Measurements from ENCODE around the gene NRXN3.
"Not testable (repeated sequence)": the region's sequence is repeated elsewhere in the genome, so short reads cannot be mapped to it uniquely, and the experiment has no call there.

Gene NRXN3

DNA sequence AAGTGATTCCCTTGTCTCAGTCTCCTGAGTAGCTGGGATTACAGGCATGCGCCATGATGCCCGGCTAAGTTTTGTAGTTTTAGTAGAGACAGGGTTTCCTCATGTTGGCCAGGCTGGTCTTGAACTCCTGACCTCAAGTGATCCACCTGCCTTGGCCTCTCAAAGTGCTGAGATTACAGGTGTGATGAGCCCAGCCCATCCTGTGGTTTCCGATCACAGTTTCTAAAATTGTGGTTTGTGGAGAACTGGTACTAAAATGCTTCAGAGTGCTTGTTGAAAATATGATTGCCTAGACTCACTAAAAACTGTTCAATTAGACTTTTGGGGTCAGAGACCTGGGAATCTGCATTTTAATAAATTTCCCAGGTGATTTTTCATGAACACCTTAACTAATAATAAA, 267.3 kb downstream of the NRXN3 start:
- H3K27me3 Mint-ChIP-seq, H3K9me3 Mint-ChIP-seq, H3K4me3 Mint-ChIP-seq, H3K36me3 Mint-ChIP-seq, H3K4me1 Mint-ChIP-seq, H3K27ac Mint-ChIP-seq: not testable (repeated sequence)

GRCh38 chr14:78440356-78440894, 270.3 kb downstream of the NRXN3 start:
- Mint-ChIP-seq H3K36me3 (no peaks in the 10 kb centered on the region), H3K4me3 (no peak overlapping the region), H3K27ac (no peak overlapping the region), H3K4me1 (no peaks in the 10 kb centered on the region), H3K9me3 (peaks cover 6% of the 10 kb centered on the region), H3K27me3 (no peaks in the 10 kb centered on the region)

GRCh38 chr14:78443834-78444233, 273.7 kb downstream of the NRXN3 start:
- Mint-ChIP-seq H3K36me3 (no peaks in the 10 kb centered on the region), H3K27me3 (peaks cover 1% of the 10 kb centered on the region), H3K4me1 (no peaks in the 10 kb centered on the region), H3K9me3 (peaks cover 5% of the 10 kb centered on the region), H3K27ac (no peak overlapping the region), H3K4me3 (no peak overlapping the region)

DNA sequence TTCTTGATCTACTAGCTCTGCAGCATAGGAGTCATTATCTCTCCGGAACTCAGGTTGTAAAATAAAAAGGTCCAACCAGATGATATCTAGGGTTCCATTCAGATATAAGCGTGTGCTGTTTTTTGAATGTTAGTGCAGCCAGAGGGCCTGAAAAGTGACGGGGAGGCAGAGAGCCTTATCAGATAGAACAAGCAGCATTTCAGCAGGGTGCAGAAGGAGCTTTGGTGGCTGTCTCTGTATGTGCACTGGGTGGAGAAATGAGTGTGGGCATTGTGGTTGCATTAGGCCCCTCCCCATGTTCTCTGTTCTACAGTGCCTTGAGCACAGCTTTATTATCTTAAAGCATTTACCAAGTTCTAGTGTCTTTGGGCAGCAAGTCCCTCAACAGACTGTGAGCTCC, 275.1 kb downstream of the NRXN3 start:
- peaks cover 1% of the 10 kb centered on the region for H3K27me3 Mint-ChIP-seq
- H3K9me3 Mint-ChIP-seq = peaks cover 4% of the 10 kb centered on the region
- H3K27ac Mint-ChIP-seq = no peak overlapping the region
- no peaks in the 10 kb centered on the region for H3K4me1 Mint-ChIP-seq
- H3K4me3 Mint-ChIP-seq = no peak overlapping the region
- no peaks in the 10 kb centered on the region for H3K36me3 Mint-ChIP-seq

- Mint-ChIP-seq H3K9me3 (peaks cover 4% of the 10 kb centered on the region), H3K27ac (no peak overlapping the region), H3K4me1 (no peaks in the 10 kb centered on the region), H3K36me3 (no peaks in the 10 kb centered on the region), H3K27me3 (peaks cover 1% of the 10 kb centered on the region), H3K4me3 (no peak overlapping the region)
These were observed 276.6 kb downstream of the NRXN3 start for GRCh38 chr14:78446807-78447206.

DNA sequence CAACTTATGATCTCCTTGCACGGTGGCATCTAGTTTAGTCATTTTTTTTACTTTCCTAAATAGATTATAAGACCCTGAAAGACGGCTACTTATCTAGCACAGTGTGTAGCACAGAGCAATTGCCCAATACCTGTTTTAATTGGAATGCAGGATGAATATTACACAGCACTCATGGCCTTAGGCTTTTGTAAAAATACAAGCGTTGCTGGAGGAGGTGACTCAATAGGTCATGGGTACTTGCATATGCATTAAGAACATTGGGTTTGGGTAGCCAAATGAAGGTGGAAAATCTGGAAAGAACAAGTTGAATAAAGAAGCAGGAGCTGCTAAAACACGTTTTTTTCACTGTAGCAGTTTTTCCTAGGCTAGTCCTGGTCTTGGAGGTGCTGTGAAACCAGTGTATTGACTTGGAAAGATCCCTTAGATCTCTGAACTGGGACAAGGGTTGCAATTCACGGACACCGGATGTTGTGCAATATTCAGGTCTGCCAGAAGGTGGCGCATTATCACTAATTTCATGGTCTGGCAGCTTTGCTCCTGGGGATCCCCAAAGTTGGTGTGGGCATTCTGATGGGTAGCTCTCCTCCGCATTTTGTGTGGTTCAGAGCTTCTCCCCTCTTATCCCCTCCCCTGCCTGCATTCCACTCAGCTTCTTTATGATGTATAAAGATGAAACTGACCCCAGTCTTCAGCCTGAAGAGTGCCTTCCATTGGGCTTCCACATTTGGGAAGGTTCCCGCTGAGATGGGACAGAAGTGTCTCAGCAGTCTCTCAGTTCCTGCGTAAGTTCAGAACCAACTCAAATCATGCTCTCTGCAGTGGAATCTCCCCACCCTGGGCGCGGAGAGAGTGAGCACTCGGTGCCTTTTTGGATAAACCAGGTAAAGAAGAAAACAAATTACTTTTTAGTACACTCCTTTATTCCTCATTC, 278.3 kb downstream of the NRXN3 start:
- Mint-ChIP-seq H3K27me3 (peaks cover 1% of the 10 kb centered on the region), H3K4me1 (no peaks in the 10 kb centered on the region), H3K36me3 (no peaks in the 10 kb centered on the region), H3K9me3 (peaks cover 4% of the 10 kb centered on the region), H3K27ac (no peak overlapping the region), H3K4me3 (no peak overlapping the region)

- Mint-ChIP-seq H3K4me3 (no peak overlapping the region), H3K27ac (no peak overlapping the region), H3K27me3 (peaks cover 1% of the 10 kb centered on the region), H3K9me3 (peaks cover 4% of the 10 kb centered on the region), H3K4me1 (no peaks in the 10 kb centered on the region), H3K36me3 (no peaks in the 10 kb centered on the region)
These were observed 280.6 kb downstream of the NRXN3 start for GRCh38 chr14:78450669-78451318.

DNA sequence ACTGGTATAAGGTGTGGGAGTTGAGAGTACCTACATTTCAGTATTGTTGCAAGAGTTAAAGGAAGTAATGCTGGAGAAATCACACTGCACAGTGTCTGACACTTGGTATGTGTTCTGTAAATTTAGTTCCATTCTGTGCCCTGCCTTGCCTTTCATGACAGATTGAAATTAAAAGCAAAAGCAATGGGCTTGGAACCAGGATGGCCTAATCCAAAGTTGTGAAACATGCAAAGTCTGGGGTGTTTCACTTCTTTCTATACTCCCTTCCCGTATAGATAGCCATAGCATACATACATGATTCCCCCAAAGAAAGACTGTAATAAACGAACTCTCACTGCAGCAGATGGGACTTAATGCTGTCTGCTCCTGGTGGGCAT, 281.1 kb downstream of the NRXN3 start:
- peaks cover 4% of the 10 kb centered on the region for H3K9me3 Mint-ChIP-seq
- H3K4me1 Mint-ChIP-seq = no peaks in the 10 kb centered on the region
- no peaks in the 10 kb centered on the region for H3K36me3 Mint-ChIP-seq
- no peak overlapping the region for H3K4me3 Mint-ChIP-seq
- H3K27ac Mint-ChIP-seq = no peak overlapping the region
- H3K27me3 Mint-ChIP-seq = peaks cover 1% of the 10 kb centered on the region

DNA sequence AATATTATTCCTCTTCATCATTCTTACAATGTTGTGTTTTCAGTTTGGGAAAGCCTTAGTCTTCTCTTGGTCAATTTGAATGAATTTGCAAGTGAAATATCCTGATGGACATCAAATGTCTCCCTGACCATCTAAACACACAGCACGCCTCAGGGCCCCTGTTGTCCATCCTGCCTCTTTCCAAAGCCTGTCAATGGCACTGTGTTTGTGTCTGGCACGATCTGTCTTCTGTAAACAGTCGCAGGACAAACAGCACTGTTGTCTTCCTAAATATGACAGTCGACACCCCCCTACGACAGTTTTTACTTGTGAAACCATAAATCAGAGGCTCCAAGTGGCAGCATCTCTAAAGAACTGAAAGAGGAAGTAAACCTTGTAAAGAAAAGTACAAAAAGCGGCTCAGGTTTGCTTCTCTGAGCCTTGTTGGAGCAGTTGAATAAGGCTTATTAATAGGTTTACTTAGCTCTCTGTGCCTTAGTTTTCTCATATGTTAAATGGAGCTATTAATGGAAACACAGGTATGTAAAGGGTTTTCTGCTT, 285.8 kb downstream of the NRXN3 start:
- H3K4me1 Mint-ChIP-seq = no peaks in the 10 kb centered on the region
- H3K27me3 Mint-ChIP-seq = no peaks in the 10 kb centered on the region
- no peaks in the 10 kb centered on the region for H3K36me3 Mint-ChIP-seq
- no peak overlapping the region for H3K27ac Mint-ChIP-seq
- H3K4me3 Mint-ChIP-seq = no peak overlapping the region
- no peaks in the 10 kb centered on the region for H3K9me3 Mint-ChIP-seq

DNA sequence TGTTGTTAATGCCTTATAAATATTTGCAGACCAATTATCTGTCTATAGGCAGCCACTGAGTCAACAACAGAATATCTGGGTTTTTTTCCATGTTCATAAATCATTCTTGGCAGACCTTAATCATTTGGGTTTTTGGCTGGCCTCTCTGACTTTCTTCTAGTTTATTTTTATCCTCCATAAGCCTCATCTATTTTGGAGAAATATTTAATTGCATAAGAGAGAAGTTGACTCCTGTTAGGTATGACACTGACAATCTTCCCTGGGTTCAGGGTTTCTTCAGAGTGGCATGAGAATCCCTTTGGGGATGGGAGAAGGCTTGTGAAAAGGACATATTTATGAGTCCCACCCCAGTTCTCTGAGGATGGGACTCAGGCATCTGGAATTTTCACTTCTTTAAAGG, 299.8 kb downstream of the NRXN3 start:
- Mint-ChIP-seq H3K27me3 (peaks cover 3% of the 10 kb centered on the region), H3K27ac (no peak overlapping the region), H3K4me3 (no peak overlapping the region), H3K36me3 (no peaks in the 10 kb centered on the region), H3K9me3 (peaks cover under 1% of the 10 kb centered on the region), H3K4me1 (no peaks in the 10 kb centered on the region)

DNA sequence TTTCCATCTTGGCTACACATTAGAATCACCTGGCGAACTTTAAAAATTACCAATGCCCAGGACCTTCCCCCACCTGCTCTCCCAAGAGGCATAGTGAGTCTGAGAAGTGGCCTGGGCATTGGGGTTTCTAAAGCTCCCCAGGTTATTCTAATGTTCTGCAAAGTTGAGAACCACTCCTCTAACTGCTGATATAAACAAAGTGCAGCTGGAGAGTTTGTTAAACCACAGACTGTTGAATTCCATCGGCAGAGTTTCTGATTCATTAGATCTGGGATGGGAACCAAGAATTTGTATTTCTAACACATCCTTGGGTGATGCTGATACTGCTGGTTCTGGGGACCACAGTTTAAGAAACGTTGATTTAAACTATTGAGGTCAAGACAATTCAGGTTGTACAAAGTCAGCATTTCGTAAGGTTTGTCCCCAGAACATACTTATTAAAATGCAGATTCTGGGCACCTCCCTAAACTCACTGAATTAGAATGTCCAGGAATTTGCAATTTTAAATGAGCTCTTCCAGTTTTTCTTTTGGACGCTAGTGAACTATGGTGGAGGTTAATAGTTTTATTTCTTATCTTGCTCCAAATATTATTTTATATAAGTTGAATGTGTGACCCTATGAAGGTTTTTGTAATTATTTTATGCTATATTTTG, 309.1 kb downstream of the NRXN3 start:
- Mint-ChIP-seq H3K9me3 (no peaks in the 10 kb centered on the region), H3K27ac (no peak overlapping the region), H3K4me3 (no peak overlapping the region), H3K4me1 (no peaks in the 10 kb centered on the region), H3K27me3 (no peaks in the 10 kb centered on the region), H3K36me3 (no peaks in the 10 kb centered on the region)

DNA sequence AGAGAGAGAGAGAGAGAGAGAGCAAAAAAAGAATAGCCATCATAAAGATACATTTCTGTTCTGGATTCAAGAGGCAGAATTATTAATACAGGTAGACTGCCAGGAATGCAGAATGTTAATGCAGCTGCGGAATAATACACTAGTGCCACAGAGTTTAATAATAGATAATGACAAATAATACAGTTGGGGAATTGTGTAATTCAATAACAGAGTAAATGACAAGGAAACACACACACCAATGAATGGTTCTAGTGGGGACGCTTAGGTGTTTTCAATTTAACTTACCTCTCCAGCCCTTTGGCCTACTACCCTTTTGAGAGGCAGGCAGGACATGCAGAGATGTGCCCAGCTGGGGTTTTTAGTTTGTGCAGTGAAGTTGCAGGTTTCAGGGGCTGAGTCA, 313.9 kb downstream of the NRXN3 start:
- no peak overlapping the region for H3K27ac Mint-ChIP-seq

GRCh38 chr14:78486081-78486480, 315.9 kb downstream of the NRXN3 start:
- peaks cover 2% of the 10 kb centered on the region for H3K27me3 Mint-ChIP-seq
- H3K27ac Mint-ChIP-seq = no peak overlapping the region
- H3K9me3 Mint-ChIP-seq = no peaks in the 10 kb centered on the region
- no peaks in the 10 kb centered on the region for H3K4me1 Mint-ChIP-seq
- H3K36me3 Mint-ChIP-seq = no peaks in the 10 kb centered on the region
- H3K4me3 Mint-ChIP-seq = no peak overlapping the region

More for the DNA sequence above, 313.9 kb downstream of the NRXN3 start:
- H3K36me3 Mint-ChIP-seq = no peaks in the 10 kb centered on the region
- H3K9me3 Mint-ChIP-seq = no peaks in the 10 kb centered on the region
- H3K4me1 Mint-ChIP-seq = no peaks in the 10 kb centered on the region
- no peak overlapping the region for H3K4me3 Mint-ChIP-seq
- H3K27me3 Mint-ChIP-seq = peaks cover 2% of the 10 kb centered on the region

DNA sequence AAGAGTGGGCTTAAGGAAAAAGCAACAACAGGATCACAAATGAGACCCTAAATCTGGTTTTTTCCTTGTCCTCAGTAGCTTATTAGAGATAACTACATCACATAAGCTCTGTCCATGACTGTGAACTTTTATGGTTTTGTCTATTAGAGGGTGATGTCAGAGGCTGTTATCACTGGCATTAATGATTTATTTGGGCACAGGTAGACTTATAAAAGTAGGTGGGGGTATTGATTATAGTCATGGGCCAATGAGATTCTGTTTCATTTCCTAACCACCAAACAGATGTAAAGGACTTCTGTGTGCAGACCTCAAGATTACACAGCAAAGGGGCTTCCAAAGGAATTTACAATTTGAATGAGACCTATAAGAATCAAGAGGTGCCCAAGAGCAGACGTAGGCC, 316.4 kb downstream of the NRXN3 start:
- no peaks in the 10 kb centered on the region for H3K9me3 Mint-ChIP-seq
- H3K27ac Mint-ChIP-seq = no peak overlapping the region
- H3K27me3 Mint-ChIP-seq = peaks cover 2% of the 10 kb centered on the region
- no peak overlapping the region for H3K4me3 Mint-ChIP-seq
- H3K4me1 Mint-ChIP-seq = no peaks in the 10 kb centered on the region
- no peaks in the 10 kb centered on the region for H3K36me3 Mint-ChIP-seq

DNA sequence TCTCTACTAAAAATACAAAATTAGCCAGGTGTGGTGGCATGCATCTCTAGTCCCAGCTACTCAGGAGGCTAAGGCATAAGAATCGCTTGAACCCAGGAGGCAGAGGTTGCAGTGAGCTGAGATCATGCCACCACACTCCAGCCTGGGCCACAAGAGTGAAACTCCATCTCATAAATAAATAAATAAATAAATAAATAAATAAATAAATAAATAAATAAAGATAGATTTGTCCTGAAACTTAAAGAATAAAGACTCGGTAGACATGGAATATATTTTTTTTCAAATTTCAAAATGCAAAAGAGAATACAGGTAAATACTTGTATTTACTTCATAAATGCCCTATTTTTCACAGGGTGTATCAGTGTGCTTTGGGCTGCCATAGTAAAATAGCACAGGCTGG, 317.4 kb downstream of the NRXN3 start:
- not testable (repeated sequence) for H3K36me3 Mint-ChIP-seq, H3K4me1 Mint-ChIP-seq, H3K27me3 Mint-ChIP-seq, H3K9me3 Mint-ChIP-seq, H3K27ac Mint-ChIP-seq, H3K4me3 Mint-ChIP-seq

DNA sequence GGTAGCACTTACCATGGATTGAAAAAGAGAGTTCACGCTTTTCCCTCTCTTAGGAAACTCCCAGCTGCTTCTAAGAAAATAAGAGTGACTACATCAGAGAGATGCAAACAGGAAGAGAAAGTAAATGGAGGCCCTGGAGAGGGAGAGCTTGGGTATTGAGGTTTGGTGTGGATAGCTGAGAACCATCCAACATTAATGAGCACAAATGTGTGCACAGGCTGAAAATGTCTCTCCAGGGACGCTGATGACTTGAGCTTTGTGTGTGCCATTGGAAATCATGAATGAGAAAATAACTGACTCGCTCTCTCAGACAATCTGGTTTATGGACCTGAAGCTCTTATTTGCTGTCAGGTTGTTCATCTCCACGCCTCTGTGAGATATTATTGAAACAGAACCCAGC, 318.8 kb downstream of the NRXN3 start:
- peaks cover 2% of the 10 kb centered on the region for H3K27me3 Mint-ChIP-seq
- H3K36me3 Mint-ChIP-seq = no peaks in the 10 kb centered on the region
- no peak overlapping the region for H3K4me3 Mint-ChIP-seq
- H3K27ac Mint-ChIP-seq = no peak overlapping the region
- no peaks in the 10 kb centered on the region for H3K4me1 Mint-ChIP-seq
- H3K9me3 Mint-ChIP-seq = no peaks in the 10 kb centered on the region

All from activated naive CD4-positive, alpha-beta T cell treated with anti-CD3 and anti-CD28 coated beads, Interleukin-2, amount 50 U/mL, for 24 hours (primary cell).